HepG2 (cell line): ENCODE results near the gene PA2G4. TPM values are rescaled to one million over a fixed set of nuclear protein-coding genes. Genes with fewer than 3 reads are reported as not detected.

Source experiments
- AGO1 ChIP-seq: fragments of 200-400 bp; formaldehyde crosslinking; IDR thresholded peaks from 2 replicates; pipeline ENCODE4 v1.6.1; 2017; ENCODE audit warnings: mild to moderate bottlenecking, low read depth, low read length, moderate library complexity; ENCODE audit not compliant: poor library complexity, severe bottlenecking
- CBX5 ChIP-seq: sonication (generic); formaldehyde crosslinking; IDR thresholded peaks from 2 replicates; pipeline ENCODE4 v1.4.0; 2020; ENCODE audit warnings: missing genetic modification reagents, borderline replicate concordance
- HDAC1 ChIP-seq: sonication (generic); formaldehyde crosslinking; IDR thresholded peaks from 2 replicates; pipeline ENCODE4 v1.5.1; 2020; ENCODE audit warnings: mild to moderate bottlenecking, missing genetic modification reagents
- HDAC6 ChIP-seq: fragments of 200-600 bp; sonication (generic); IDR thresholded peaks from 2 replicates; pipeline ENCODE4 v1.7.0; 2017; ENCODE audit warnings: mild to moderate bottlenecking, antibody characterized with exemption, low read length, low read depth
- MATR3 ChIP-seq: sonication (generic); formaldehyde crosslinking; IDR thresholded peaks from 2 replicates; pipeline ENCODE4 v1.4.0; 2020; ENCODE audit warnings: missing genetic modification reagents
- NR2F1 ChIP-seq, 2 experiments: fragments of 450-650 bp in 1 of 2; formaldehyde crosslinking in 1 of 2; IDR thresholded peaks; 2 replicates each; pipeline versions ENCODE4 v1.5.0 to v1.6.1; 2016 to 2020; ENCODE audit warnings: mild to moderate bottlenecking in 1 of 2, missing compliant biosample characterization in 1 of 2, missing genetic modification reagents in 1 of 2, moderate library complexity in 1 of 2
- POLR2AphosphoS5 ChIP-seq: IDR thresholded peaks from 2 replicates; pipeline ENCODE4 v1.6.1; 2012; ENCODE audit warnings: low read depth, low read length
- REXO4 ChIP-seq: sonication (generic); formaldehyde crosslinking; IDR thresholded peaks from 2 replicates; pipeline ENCODE4 v1.8.0; 2022; ENCODE audit warnings: missing genetic modification reagents, mild to moderate bottlenecking, borderline replicate concordance
- RFXAP ChIP-seq: sonication (generic); formaldehyde crosslinking; IDR thresholded peaks from 2 replicates; pipeline ENCODE4 v1.4.0; 2020; ENCODE audit warnings: missing genetic modification reagents, borderline replicate concordance
- SNAPC2 ChIP-seq: sonication (generic); formaldehyde crosslinking; IDR thresholded peaks from 2 replicates; pipeline ENCODE4 v1.8.1; 2022; ENCODE audit warnings: mild to moderate bottlenecking, missing genetic modification reagents
- SRSF4 ChIP-seq: fragments of 200-400 bp; formaldehyde crosslinking; IDR thresholded peaks from one replicate; pipeline ENCODE4 v1.6.1; 2018; ENCODE audit warnings: mild to moderate bottlenecking, low read depth, low read length, moderate library complexity; ENCODE audit not compliant: poor library complexity, severe bottlenecking
- TFDP1 ChIP-seq: IDR thresholded peaks from 2 replicates; pipeline ENCODE4 v1.6.1; 2016; ENCODE audit warnings: missing compliant biosample characterization, missing genetic modification reagents, borderline replicate concordance
- ZBTB10 ChIP-seq: sonication (generic); formaldehyde crosslinking; IDR thresholded peaks from 2 replicates; pipeline ENCODE4 v1.4.0; 2020; ENCODE audit warnings: missing genetic modification reagents, borderline replicate concordance
- ZMAT5 ChIP-seq: sonication (generic); formaldehyde crosslinking; IDR thresholded peaks from 2 replicates; pipeline ENCODE4 v1.5.0; 2020; ENCODE audit warnings: mild to moderate bottlenecking, low read depth, missing genetic modification reagents, borderline replicate concordance
- ZNF20 ChIP-seq: sonication (generic); formaldehyde crosslinking; IDR thresholded peaks from 2 replicates; pipeline ENCODE4 v1.4.0; 2020; ENCODE audit warnings: mild to moderate bottlenecking, moderate library complexity, missing genetic modification reagents
- ZNF224 ChIP-seq: sonication (generic); formaldehyde crosslinking; IDR thresholded peaks from 2 replicates; pipeline ENCODE4 v1.5.0; 2020; ENCODE audit warnings: mild to moderate bottlenecking, missing genetic modification reagents
- ZNF274 ChIP-seq: sonication (generic); formaldehyde crosslinking; IDR thresholded peaks from 2 replicates; pipeline ENCODE4 v1.5.1; 2020; ENCODE audit warnings: mild to moderate bottlenecking, missing genetic modification reagents
- ZNF335 ChIP-seq: sonication (generic); formaldehyde crosslinking; IDR thresholded peaks from 2 replicates; pipeline ENCODE4 v1.4.0; 2020; ENCODE audit warnings: missing genetic modification reagents
- ZNF431 ChIP-seq: sonication (generic); formaldehyde crosslinking; IDR thresholded peaks from 2 replicates; pipeline ENCODE4 v1.9.0; 2022; ENCODE audit warnings: missing genetic modification reagents, low read depth, mild to moderate bottlenecking, borderline replicate concordance
- ZNF446 ChIP-seq: sonication (generic); formaldehyde crosslinking; IDR thresholded peaks from 2 replicates; pipeline ENCODE4 v1.5.0; 2020; ENCODE audit warnings: mild to moderate bottlenecking, missing genetic modification reagents
- ZNF660 ChIP-seq: sonication (generic); formaldehyde crosslinking; IDR thresholded peaks from 2 replicates; pipeline ENCODE4 v1.5.1; 2020; ENCODE audit warnings: mild to moderate bottlenecking, low read depth, missing genetic modification reagents, borderline replicate concordance
- ZNF674 ChIP-seq: sonication (generic); formaldehyde crosslinking; IDR thresholded peaks from 2 replicates; pipeline ENCODE4 v1.5.0; 2020; ENCODE audit warnings: low read depth, mild to moderate bottlenecking, missing genetic modification reagents
- ZNF747 ChIP-seq: sonication (generic); formaldehyde crosslinking; IDR thresholded peaks from 2 replicates; pipeline ENCODE4 v1.8.1; 2023; ENCODE audit warnings: missing genetic modification reagents, mild to moderate bottlenecking, borderline replicate concordance
- ZNF749 ChIP-seq: sonication (generic); formaldehyde crosslinking; IDR thresholded peaks from 2 replicates; pipeline ENCODE4 v1.8.0; 2022; ENCODE audit warnings: mild to moderate bottlenecking, missing genetic modification reagents, moderate library complexity, borderline replicate concordance
- ZNF776 ChIP-seq: sonication (generic); formaldehyde crosslinking; IDR thresholded peaks from 2 replicates; pipeline ENCODE4 v1.4.0; 2020; ENCODE audit warnings: mild to moderate bottlenecking, missing genetic modification reagents
- ZNF839 ChIP-seq: sonication (generic); formaldehyde crosslinking; IDR thresholded peaks from 2 replicates; pipeline ENCODE4 v1.4.0; 2020; ENCODE audit warnings: missing genetic modification reagents, mild to moderate bottlenecking, borderline replicate concordance
- polyA plus RNA-seq, 8 experiments: library from polyadenylated mRNA; depleted of rRNA in 3 of 8; stranded (reverse) in 7 of 8; unstranded in 1 of 8; fragments of >200 nt; fragmentation: Illumina TruSeq in 4 of 8; extraction: Trizol in 4 of 8; gene quantifications; 2 replicates each; pipeline versions ENCODE4 v1.2.1 to v1.2.3, GENCODE V29; 2011 to 2016; ENCODE audit warnings: low read depth in 4 of 8, missing spikeins in 1 of 8, mixed read lengths in 1 of 8; ENCODE audit not compliant: insufficient read depth in 1 of 8
- total RNA-seq, 5 experiments: library from RNA; depleted of rRNA; stranded (reverse); fragments of >200 nt; fragmentation: Illumina TruSeq; extraction: Trizol; gene quantifications; 2 replicates each; pipeline ENCODE4 v1.2.3, GENCODE V29; 2016; ENCODE audit warnings: low read depth in 1 of 5

PA2G4 gene
- total and polyA plus RNA-seq, 2 of the 13 experiments (the other 11 are each of a cell fraction or from before 2014, with no cell fraction given): 147 to 240 TPM

- no peak for TF ChIP-seq ZNF747 (CRISPR knock-in tag)
- peak; percentile 77; the same call in 1 of the 2 replicates for TF ChIP-seq HDAC1
- 0 out of 2 replicates have a peak, but pooled peaks have one; percentile 61 for TF ChIP-seq ZNF749
- TF ChIP-seq ZNF660 (CRISPR knock-in tag): no peak
- no peak for TF ChIP-seq RFXAP (CRISPR knock-in tag)
- peak; percentile 58; the same call in 1 of the 2 replicates for TF ChIP-seq CBX5 (CRISPR knock-in tag)
- TF ChIP-seq ZNF224 (CRISPR knock-in tag): no peak
- TF ChIP-seq ZNF335 (CRISPR knock-in tag): 0 out of 2 replicates have a peak, but pooled peaks have one; percentile 36
- TF ChIP-seq POLR2AphosphoS5: peak; percentile 73
- no peak for TF ChIP-seq MATR3 (CRISPR knock-in tag)
- TF ChIP-seq HDAC6: no peak
- no peak for TF ChIP-seq SRSF4
- no peak for TF ChIP-seq ZNF431 (CRISPR knock-in tag)
- no peak for TF ChIP-seq ZMAT5
- TF ChIP-seq NR2F1 (CRISPR knock-in tag; IDR thresholded peaks at IDR 0.05): no peak
- no peak; the same call in 1 of the 2 replicates for TF ChIP-seq ZNF20
- no peak for TF ChIP-seq AGO1
- 0 out of 2 replicates have a peak, but pooled peaks have one; percentile 29 for TF ChIP-seq ZNF839 (CRISPR knock-in tag)
- TF ChIP-seq ZNF674 (CRISPR knock-in tag): no peak
- TF ChIP-seq ZBTB10 (CRISPR knock-in tag): no peak
- peak; percentile 1; the same call in 1 of the 2 replicates for TF ChIP-seq ZNF776 (CRISPR knock-in tag)
- no peak for TF ChIP-seq REXO4 (CRISPR knock-in tag)
- TF ChIP-seq ZNF446 (CRISPR knock-in tag): no peak
- TF ChIP-seq SNAPC2 (CRISPR knock-in tag): no peak
- peak; percentile 66; the same call in 1 of the 2 replicates for TF ChIP-seq ZNF274 (CRISPR knock-in tag)
- TF ChIP-seq TFDP1 (CRISPR knock-in tag): peak; percentile 69; the same call in 1 of the 2 replicates
These were observed 25.2 kb upstream of the PA2G4 start (continued) for GRCh38 chr12:56078931-56079722.
